Hepatocyte (in vitro differentiated cells): Measurements from ENCODE around the gene CRHR2. TPM values are rescaled to one million over a fixed set of nuclear protein-coding genes. Genes with fewer than 3 reads are reported as not detected.

Experiments
- DNase-seq: peaks from one replicate; pipeline ENCODE4 v3.0.0-alpha.2; 2016; ENCODE audit warnings: low spot score
- H2AFZ ChIP-seq: fragments of 200-600 bp; sonication (generic); 2 replicates; pipeline ENCODE4 v1.6.0; 2016; ENCODE audit warnings: antibody characterized with exemption, mild to moderate bottlenecking
- H3K27ac ChIP-seq: fragments of 200-600 bp; sonication (generic); 2 replicates; pipeline ENCODE4 v1.5.1; 2016; ENCODE audit warnings: mild to moderate bottlenecking
- H3K27me3 ChIP-seq: fragments of 200-600 bp; sonication (generic); 2 replicates; pipeline ENCODE4 v1.6.1; 2016
- H3K36me3 ChIP-seq: fragments of 200-600 bp; sonication (generic); replicated peaks from 2 replicates; pipeline ENCODE4 v1.5.1; 2016; ENCODE audit warnings: low read depth; ENCODE audit not compliant: insufficient read depth
- H3K4me1 ChIP-seq: fragments of 200-600 bp; sonication (generic); 2 replicates; pipeline ENCODE4 v1.5.1; 2016; ENCODE audit warnings: mild to moderate bottlenecking, moderate library complexity; ENCODE audit not compliant: insufficient read depth
- H3K4me2 ChIP-seq: fragments of 200-600 bp; sonication (generic); 2 replicates; pipeline ENCODE4 v1.6.0; 2016
- H3K4me3 ChIP-seq: fragments of 200-600 bp; sonication (generic); 2 replicates; pipeline ENCODE4 v1.5.1; 2016; ENCODE audit warnings: mild to moderate bottlenecking
- H3K79me2 ChIP-seq: fragments of 200-600 bp; sonication (generic); 2 replicates; pipeline ENCODE4 v1.6.0; 2017; ENCODE audit warnings: mild to moderate bottlenecking
- H3K9me2 ChIP-seq: fragments of 200-600 bp; sonication (generic); replicated peaks from 2 replicates; pipeline ENCODE4 v1.6.0; 2017; ENCODE audit warnings: mild to moderate bottlenecking; ENCODE audit not compliant: insufficient read depth
- H3K9me3 ChIP-seq: fragments of 200-600 bp; sonication (generic); 2 replicates; pipeline ENCODE4 v1.5.1; 2016; ENCODE audit warnings: low read depth, mild to moderate bottlenecking
- H4K20me1 ChIP-seq: fragments of 200-600 bp; sonication (generic); 2 replicates; pipeline ENCODE4 v1.6.0; 2016; ENCODE audit warnings: mild to moderate bottlenecking; ENCODE audit not compliant: insufficient read depth, poor library complexity, severe bottlenecking
- CTCF ChIP-seq: fragments of 200-600 bp; sonication (generic); IDR thresholded peaks from 2 replicates; pipeline ENCODE4 v1.5.1; 2016; ENCODE audit warnings: antibody characterized with exemption, mild to moderate bottlenecking; ENCODE audit not compliant: poor library complexity
- EZH2 ChIP-seq: fragments of 200-600 bp; sonication (generic); IDR thresholded peaks from 2 replicates; pipeline ENCODE4 v1.6.1; 2016; ENCODE audit warnings: antibody characterized with exemption, mild to moderate bottlenecking, borderline replicate concordance
- EZH2phosphoT487 ChIP-seq: fragments of 200-600 bp; sonication (generic); IDR thresholded peaks from one replicate; pipeline ENCODE4 v1.6.1; 2018; ENCODE audit warnings: antibody characterized with exemption, mild to moderate bottlenecking, low read depth, moderate library complexity; ENCODE audit not compliant: unreplicated experiment, severe bottlenecking
- WGBS: methylation state at CpG from one replicate; pipeline ENCODE4 v1.1.6; 2016; ENCODE audit warnings: low lambda C conversion rate; ENCODE audit errors: missing lambda C conversion rate; 5-methylcytosine and 5-hydroxymethylcytosine counted together
- polyA plus RNA-seq: library from polyadenylated mRNA; unstranded; fragments of >200 nt; fragmentation: Nextera tagmentation; extraction: Ambion mirVana; gene quantifications from 2 replicates; pipeline ENCODE4 v1.2.1, GENCODE V29; 2016
- total RNA-seq: library from RNA; depleted of rRNA; stranded (reverse); fragments of >200 nt; gene quantifications from 2 replicates; pipeline ENCODE4 v1.2.3, GENCODE V29; 2014

Gene CRHR2
- total and polyA plus RNA-seq, 2 experiments from 2014 or later = 0.21 TPM; not detected in 1

- Histone ChIP-seq H3K4me3 (no peak overlapping the region), H2AFZ (no peak overlapping the region), H3K9me3 (no peaks in the 10 kb centered on the region), H3K27ac (no peak overlapping the region), H3K4me1 (no peaks in the 10 kb centered on the region), H3K4me2 (no peak overlapping the region), H3K9me2 (no peaks in the 10 kb centered on the region), H3K79me2 (no peaks in the 10 kb centered on the region), H4K20me1 (no peaks in the 10 kb centered on the region), H3K36me3 (no peaks in the 10 kb centered on the region), H3K27me3 (no peaks in the 10 kb centered on the region)
- TF ChIP-seq EZH2 (no peak), CTCF (no peak), EZH2phosphoT487 (no peak)
- 93% methylated on average over 4 of the region's 4 CpGs for WGBS
- DNase-seq = no peak
These were observed 21.5 kb upstream of the CRHR2 start for GRCh38 chr7:30703756-30704155.

- DNase-seq = no peak
- Histone ChIP-seq H3K79me2 (no peaks in the 10 kb centered on the region), H3K9me2 (no peaks in the 10 kb centered on the region), H3K27ac (no peak overlapping the region), H3K4me2 (no peak overlapping the region), H2AFZ (no peak overlapping the region), H4K20me1 (no peaks in the 10 kb centered on the region), H3K9me3 (no peaks in the 10 kb centered on the region), H3K4me3 (no peak overlapping the region), H3K27me3 (no peaks in the 10 kb centered on the region), H3K4me1 (no peaks in the 10 kb centered on the region), H3K36me3 (no peaks in the 10 kb centered on the region)
- WGBS = 67% methylated on average over 1 of the region's 1 CpG
- no peak for TF ChIP-seq EZH2phosphoT487
- no peak for TF ChIP-seq EZH2
- TF ChIP-seq CTCF = no peak
These were observed 19.9 kb upstream of the CRHR2 start for GRCh38 chr7:30702200-30702599.

GRCh38 chr7:30700941-30701340 lies 18.7 kb upstream of the CRHR2 start:
- TF ChIP-seq CTCF (no peak), EZH2phosphoT487 (no peak), EZH2 (no peak)

More at GRCh38 chr7:30700941-30701340, 18.7 kb upstream of the CRHR2 start:
- no peaks in the 10 kb centered on the region for H3K36me3 ChIP-seq
- DNase-seq = no peak
- H3K79me2 ChIP-seq = no peaks in the 10 kb centered on the region
- H3K9me2 ChIP-seq = no peaks in the 10 kb centered on the region
- 78% methylated on average over 3 of the region's 3 CpGs for WGBS
- no peak overlapping the region for H3K4me2 ChIP-seq
- H4K20me1 ChIP-seq = no peaks in the 10 kb centered on the region
- H3K27ac ChIP-seq = no peak overlapping the region
- H3K27me3 ChIP-seq = no peaks in the 10 kb centered on the region
- no peaks in the 10 kb centered on the region for H3K4me1 ChIP-seq
- no peaks in the 10 kb centered on the region for H3K9me3 ChIP-seq
- H3K4me3 ChIP-seq = no peak overlapping the region
- no peak overlapping the region for H2AFZ ChIP-seq
